ENCODE measurements around the gene UTF1.

UTF1 gene

DNA sequence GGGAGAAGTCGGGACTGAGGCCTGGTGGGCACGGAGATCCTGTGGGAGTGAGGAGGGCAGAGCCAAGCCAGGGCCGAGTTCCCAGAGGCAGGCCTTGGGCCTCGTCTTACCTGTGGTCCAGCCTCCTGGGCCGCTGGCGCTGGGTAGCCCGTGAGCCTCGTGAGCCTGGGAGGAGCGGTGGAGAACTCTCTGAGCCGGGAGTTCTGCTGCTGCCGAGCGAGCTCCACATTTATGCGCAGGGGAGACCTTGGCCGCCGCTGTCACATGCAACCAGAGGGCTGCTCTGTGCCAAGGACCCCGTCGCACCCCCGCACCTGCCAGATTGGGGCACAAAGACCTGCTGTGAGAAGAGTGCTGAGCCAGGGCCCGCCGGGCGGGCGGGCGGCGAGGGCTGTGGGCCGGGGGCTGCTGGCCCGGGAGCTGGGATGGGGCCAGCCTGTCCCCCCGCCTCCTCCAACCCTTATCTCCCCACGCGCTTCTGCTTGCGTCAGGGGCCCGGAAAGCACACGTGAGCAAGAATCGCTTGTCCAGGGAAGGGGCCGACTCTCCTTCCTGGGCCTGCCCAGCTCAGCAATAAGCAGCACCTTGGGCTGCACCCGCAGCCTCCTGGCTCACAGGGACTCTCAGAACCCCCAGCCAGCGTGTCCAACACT, 17.8 kb downstream of the UTF1 start:
- no peak for DNase-seq (ENCODE audit: low read depth)
- H3K4me3 ChIP-seq (ENCODE audit: control insufficient read depth, low read depth, low read length), result no peak overlapping the region
- TF ChIP-seq, protein P1, sequence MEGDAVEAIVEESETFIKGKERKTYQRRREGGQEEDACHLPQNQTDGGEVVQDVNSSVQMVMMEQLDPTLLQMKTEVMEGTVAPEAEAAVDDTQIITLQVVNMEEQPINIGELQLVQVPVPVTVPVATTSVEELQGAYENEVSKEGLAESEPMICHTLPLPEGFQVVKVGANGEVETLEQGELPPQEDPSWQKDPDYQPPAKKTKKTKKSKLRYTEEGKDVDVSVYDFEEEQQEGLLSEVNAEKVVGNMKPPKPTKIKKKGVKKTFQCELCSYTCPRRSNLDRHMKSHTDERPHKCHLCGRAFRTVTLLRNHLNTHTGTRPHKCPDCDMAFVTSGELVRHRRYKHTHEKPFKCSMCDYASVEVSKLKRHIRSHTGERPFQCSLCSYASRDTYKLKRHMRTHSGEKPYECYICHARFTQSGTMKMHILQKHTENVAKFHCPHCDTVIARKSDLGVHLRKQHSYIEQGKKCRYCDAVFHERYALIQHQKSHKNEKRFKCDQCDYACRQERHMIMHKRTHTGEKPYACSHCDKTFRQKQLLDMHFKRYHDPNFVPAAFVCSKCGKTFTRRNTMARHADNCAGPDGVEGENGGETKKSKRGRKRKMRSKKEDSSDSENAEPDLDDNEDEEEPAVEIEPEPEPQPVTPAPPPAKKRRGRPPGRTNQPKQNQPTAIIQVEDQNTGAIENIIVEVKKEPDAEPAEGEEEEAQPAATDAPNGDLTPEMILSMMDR (conservative IDR thresholded peaks at IDR 0.05; ENCODE audit: control insufficient read depth, insufficient read depth, low read depth, low read length), result no peak

DNA sequence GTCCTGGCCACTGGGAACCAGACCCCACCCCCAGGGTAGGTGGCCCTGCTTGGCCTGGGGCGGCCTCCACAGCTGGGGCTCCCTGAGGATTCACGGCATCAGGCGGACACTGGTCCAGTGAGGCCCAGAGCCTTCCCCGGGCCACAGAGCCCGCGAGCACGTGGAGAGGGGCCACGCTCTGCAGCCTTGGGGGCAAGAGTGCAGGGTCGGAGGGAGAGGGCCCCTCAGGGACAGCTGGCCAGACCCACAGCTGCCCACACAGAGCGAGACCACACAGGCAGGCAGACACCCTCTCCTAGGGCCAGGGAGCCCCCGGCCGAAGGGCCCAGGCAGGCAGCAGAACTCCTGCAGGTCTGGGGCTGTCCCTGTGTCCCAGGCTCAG, 18.3 kb downstream of the UTF1 start:
- H3K4me3 ChIP-seq (ENCODE audit: control insufficient read depth, low read depth, low read length), result no peak overlapping the region
- DNase-seq (ENCODE audit: low read depth), result no peak
- TF ChIP-seq, protein P1 (conservative IDR thresholded peaks at IDR 0.05; ENCODE audit: control insufficient read depth, insufficient read depth, low read depth, low read length), result no peak

DNA sequence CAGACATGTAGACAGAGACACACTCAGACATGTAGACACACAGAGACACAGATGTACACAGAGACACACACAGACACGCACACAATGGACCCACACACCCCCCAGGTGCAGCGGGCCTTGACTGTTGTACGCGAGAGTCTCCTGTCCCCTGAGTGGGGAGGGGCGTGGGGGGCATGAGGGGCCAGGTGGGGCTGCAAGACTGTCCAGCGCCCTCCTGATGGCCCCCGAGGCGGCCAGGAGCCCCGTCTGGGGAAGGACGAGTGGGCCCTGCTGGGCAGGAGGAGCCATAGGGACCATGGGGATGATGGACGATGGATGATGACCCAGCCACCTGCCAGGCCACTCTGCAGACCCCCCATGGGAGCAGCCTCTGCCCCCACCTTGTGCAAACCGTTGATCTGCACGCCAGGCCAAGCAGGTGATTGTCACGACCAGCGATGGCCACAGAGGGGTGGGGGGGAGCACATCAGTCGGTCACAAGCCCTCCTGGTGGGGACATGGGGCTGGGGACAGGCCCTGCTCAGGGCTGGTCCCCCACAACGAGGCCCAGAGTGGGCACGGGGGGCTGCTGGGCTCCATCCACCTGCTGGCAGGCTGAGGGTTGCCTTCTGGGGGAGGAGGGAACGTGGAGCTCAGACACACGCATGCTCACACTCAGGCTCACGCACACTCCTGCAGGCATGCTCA, 19.2 kb downstream of the UTF1 start:
- no peak overlapping the region for H3K4me3 ChIP-seq (ENCODE audit: control insufficient read depth, low read depth, low read length)
- no peak for DNase-seq (ENCODE audit: low read depth)
- TF ChIP-seq, protein P1 (conservative IDR thresholded peaks at IDR 0.05; ENCODE audit: control insufficient read depth, insufficient read depth, low read depth, low read length), result no peak

DNA sequence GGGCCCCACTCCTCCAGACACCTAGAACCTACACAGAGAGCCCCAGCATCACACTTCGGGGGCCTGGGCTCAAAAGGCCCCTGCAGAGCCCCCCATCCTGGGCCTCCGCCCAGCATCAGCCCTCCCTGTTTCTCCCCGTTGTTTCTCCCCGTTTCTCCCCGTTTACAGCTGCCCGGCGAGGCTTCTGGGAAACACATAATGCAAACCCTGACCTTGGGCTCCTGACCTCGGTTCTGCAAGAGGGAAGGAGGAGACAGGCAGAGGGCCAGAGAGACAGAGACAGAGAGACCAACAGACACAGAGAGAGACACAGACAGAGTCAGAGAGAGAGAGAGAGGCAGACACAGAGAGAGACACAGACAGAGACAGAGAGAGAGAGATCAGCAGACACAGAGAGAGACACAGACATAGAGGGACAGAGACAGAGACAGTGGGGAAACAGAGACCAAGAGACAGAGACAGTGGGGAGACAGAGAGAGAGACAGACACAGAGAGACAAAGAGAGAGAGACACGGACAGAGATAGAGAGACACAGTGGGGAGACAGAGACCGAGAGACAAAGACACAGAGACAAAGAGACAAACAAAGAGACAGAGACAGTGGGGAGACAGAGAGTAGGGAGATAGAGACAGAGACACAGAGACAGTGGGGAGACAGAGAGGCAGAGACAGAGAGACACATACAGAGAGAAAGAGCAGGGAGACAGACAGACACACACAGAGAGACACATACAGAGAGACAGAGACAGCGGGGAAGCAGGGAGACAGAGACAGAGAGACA, 20.1 kb downstream of the UTF1 start:
- TF ChIP-seq, protein P1 (conservative IDR thresholded peaks at IDR 0.05; ENCODE audit: control insufficient read depth, insufficient read depth, low read depth, low read length), result no peak
- H3K4me3 ChIP-seq (ENCODE audit: control insufficient read depth, low read depth, low read length), result no peak overlapping the region
- no peak for DNase-seq (ENCODE audit: low read depth)

DNA sequence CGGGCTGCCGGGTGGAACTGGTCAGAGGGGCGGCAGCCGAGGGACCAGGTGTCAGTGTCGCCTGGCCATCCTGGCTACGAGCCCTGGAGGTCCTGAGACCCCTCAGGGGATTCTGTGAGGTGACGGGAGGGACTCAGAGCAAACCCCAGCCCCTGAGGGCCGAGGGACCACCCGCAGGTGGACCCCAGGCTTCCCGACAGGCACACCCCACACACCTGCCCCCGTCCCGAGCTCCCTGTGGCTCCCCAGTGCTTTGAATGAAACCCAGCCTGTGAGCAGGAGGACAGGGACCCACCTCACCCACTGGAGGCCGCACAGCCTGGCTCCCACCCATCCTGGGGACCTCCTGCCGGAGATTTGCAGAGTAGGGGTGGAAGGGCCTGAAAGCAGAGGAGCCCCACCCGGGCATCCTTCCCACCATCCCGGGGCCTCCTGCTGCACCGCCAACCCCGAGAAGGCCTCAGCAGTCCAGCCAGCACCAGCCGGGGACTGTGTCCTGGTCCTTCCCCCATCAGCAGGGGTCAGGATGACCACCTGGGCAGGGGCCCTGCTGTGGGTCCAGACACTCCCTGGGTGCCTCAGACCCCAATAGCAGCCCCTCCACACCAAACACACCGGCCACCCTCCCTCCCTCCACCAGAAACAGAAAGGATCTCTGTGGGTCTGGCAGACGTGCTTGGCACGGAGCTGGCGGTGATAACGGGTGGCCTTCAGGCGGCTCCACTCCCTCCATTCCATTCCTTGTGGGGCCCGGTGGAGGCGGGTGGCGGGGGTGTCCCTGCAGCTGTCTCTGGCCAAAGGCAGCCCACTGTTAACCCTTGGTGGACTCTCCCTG, 21.6 kb downstream of the UTF1 start:
- TF ChIP-seq, protein P1 (conservative IDR thresholded peaks at IDR 0.05; ENCODE audit: control insufficient read depth, insufficient read depth, low read depth, low read length), result no peak
- DNase-seq (ENCODE audit: low read depth), result no peak
- H3K4me3 ChIP-seq (ENCODE audit: control insufficient read depth, low read depth, low read length), result no peak overlapping the region

DNA sequence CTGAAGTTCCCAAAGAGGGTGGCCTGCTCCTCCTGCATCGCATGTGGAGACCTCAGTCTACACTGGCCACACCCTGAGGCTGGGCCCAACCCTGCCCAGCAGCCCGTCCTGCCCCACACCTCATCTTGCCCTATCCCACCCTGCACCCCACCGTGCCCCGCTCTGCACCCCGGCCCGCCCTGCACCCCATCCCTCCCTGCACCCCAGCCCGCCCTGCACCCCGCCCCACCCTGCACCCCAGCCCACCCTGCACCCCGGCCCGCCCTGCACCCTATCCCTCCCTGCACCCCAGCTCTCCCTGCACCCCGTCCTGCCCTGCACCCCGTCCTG, 22.2 kb downstream of the UTF1 start:
- no peak for DNase-seq (ENCODE audit: low read depth)
- no peak overlapping the region for H3K4me3 ChIP-seq (ENCODE audit: control insufficient read depth, low read depth, low read length)
- TF ChIP-seq, protein P1 (conservative IDR thresholded peaks at IDR 0.05; ENCODE audit: control insufficient read depth, insufficient read depth, low read depth, low read length), result no peak

All from fibroblast of mammary gland (primary cell).